GM10248 (cell line): ENCODE measurements around the gene RNU5D-1.

Experiments used
- CTCF ChIA-PET: fragments of 300-600 bp; sonication (Branson Sonifier 250); formaldehyde crosslinking; extraction: SDS; loops from one replicate; lab custom pipeline; 2021; ENCODE audit warnings: antibody characterized with exemption; lab: Yijun Ruan, JAX
- POLR2A ChIA-PET: fragments of 350-650 bp; sonication (Branson Sonifier 250); formaldehyde crosslinking; extraction: SDS; loops from one replicate; lab custom pipeline; 2020; ENCODE audit warnings: antibody characterized with exemption; lab: Yijun Ruan, JAX
- DNase-seq: peaks from one replicate; pipeline ENCODE4 v3.0.0; 2012; ENCODE audit errors: extremely low spot score
- CTCF ChIP-seq: IDR thresholded peaks from 2 replicates; pipeline ENCODE4 v1.5.1; 2012; ENCODE audit warnings: mild to moderate bottlenecking, low read depth; ENCODE audit errors: extremely low read depth, missing control alignments, control extremely low read depth

RNU5D-1 gene

DNA sequence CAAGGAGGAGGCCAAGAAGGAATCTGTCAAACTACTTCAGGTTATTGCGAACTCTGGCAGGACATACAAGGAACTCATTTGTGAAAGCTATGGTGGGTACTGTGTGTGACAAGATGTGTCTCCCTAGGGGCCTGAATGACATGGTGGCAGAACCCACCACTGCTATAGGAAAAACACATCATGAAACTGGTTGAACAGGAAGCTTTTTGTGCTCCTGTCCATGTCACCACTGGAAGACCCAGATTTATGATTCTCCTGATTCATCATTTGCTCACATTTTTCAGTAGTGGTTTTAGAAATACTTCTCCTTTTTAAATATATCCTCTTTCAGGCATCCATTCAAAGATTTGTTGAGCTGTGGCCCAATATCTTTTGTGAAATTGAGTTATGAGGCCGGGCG lies 32.8 kb downstream of the RNU5D-1 start:
- POLR2A ChIA-PET: interaction anchor here (4.4 kb wide), 1 partner anchor 23 kb away, joined by 28 read pairs; no protein-coding TSS in a partner anchor
- DNase-seq: no peak
- TF ChIP-seq CTCF: no peak
- CTCF ChIA-PET: interaction anchor here (1.3 to 8.4 kb wide), 3 partner anchors 9 to 46 kb away, joined by 6 to 69 read pairs (median 23); no protein-coding TSS in a partner anchor

DNA sequence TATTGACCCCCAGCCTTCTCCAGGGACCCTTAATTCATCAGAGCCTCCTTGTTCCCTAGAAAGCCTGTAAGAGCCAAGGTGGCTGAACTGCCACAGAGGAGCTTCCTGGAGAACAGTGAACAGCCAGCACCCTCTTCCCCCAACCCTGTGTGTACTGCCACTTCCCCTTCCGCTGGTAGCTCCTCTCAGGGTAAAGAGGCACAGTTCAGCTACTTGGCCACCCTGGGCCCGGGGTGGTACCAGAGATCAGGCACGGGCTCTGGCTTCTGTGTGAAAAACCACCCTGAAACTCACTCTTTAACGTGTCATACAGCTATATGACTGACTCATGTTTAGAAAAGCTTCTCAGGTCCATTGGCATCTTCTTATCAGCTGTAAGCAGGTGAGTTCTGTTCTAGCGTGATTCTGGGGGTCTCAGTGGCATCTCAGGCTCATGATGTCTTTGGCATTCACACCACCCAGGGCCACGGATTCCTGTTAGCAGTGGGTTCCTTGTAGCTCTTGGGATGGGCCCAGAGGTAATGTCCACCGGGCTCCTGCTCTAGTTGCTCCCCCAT lies 34.1 kb downstream of the RNU5D-1 start:
- ChIA-PET CTCF (interaction anchor here (0.8 to 8.4 kb wide), 10 partner anchors 10 to 44 kb away, joined by 3 to 69 read pairs (median 6); partner anchors contain the start of gene ARMH1), POLR2A (interaction anchor here (1.0 to 4.4 kb wide), 2 partner anchors 24 to 78 kb away, joined by 3 to 28 read pairs; partner anchors contain the start of gene RPS8)
- DNase-seq: no peak
- no peak for TF ChIP-seq CTCF

DNA sequence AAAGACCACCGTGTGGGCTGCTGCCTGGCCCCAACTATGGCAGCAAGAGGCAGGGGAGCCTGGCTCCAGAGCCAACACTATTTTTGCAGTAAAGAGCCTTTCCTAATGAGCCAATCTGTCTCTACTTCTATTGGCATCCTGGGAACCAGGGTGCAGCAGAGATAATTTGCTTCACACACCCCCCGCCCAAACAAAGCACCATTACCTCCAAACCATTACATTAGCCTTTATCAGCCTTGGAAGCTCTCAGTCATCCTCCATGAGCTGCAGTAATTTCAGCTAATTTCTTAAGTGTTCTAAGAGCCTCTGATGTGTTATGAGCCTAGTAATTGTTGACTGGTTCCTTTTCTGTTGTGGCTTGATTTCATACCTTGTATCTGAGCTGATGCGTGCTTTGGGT lies 34.9 kb downstream of the RNU5D-1 start:
- POLR2A ChIA-PET: interaction anchor here (1.1 to 4.4 kb wide), 2 partner anchors 25 to 123 kb away, joined by 3 to 28 read pairs; no protein-coding TSS in a partner anchor
- CTCF ChIA-PET: interaction anchor here (1.1 to 8.4 kb wide), 11 partner anchors 11 to 290 kb away, joined by 3 to 69 read pairs (median 6); partner anchors contain the start of genes ARMH1 and EIF2B3
- TF ChIP-seq CTCF: no peak
- no peak for DNase-seq

DNA sequence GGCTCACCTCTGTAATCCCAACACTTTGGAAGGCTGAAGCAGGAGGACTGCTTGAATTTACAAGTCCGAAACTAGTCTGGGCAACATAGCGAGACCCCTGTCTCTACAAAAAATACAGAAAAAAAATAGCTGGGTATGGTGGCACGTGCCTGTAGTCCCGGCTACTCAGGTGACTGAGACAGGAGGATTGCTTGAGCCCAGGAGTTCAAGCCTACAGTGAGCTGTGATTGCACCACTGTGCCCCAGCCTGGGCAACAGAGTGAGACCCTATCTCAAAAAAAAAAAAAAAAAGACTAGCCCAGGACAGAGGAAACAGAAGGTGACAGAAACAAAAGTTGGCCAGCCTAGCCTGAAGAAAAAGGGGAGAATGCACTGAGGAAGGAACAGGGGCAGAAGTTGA lies 35.3 kb downstream of the RNU5D-1 start:
- CTCF ChIA-PET: interaction anchor here (1.1 to 8.4 kb wide), 8 partner anchors 11 to 290 kb away, joined by 3 to 69 read pairs (median 6); partner anchors contain the start of gene EIF2B3
- no peak for DNase-seq
- no peak for TF ChIP-seq CTCF
- POLR2A ChIA-PET: interaction anchor here (1.1 to 4.4 kb wide), 2 partner anchors 25 to 124 kb away, joined by 3 to 28 read pairs; no protein-coding TSS in a partner anchor

- DNase-seq: peak; percentile 67
- POLR2A ChIA-PET: interaction anchor here (1.0 to 4.4 kb wide), 3 partner anchors 26 to 124 kb away, joined by 3 to 28 read pairs (median 3); partner anchors contain the start of gene PLK3
- no peak for TF ChIP-seq CTCF
- CTCF ChIA-PET: interaction anchor here (1.1 to 8.4 kb wide), 8 partner anchors 10 to 291 kb away, joined by 3 to 69 read pairs (median 8); partner anchors contain the start of gene EIF2B3
Measured at GRCh38 chr1:44694863-44695478, 36.0 kb downstream of the RNU5D-1 start.

- TF ChIP-seq CTCF: no peak
- ChIA-PET CTCF (interaction anchor here (1.4 to 8.4 kb wide), 4 partner anchors 15 to 21 kb away, joined by 3 to 69 read pairs (median 7); no protein-coding TSS in a partner anchor), POLR2A (interaction anchor here (0.6 kb wide), 1 partner anchor 611 kb away, joined by 3 read pairs; no protein-coding TSS in a partner anchor)
- DNase-seq: no peak
Measured at GRCh38 chr1:44693900-44694299, 37.1 kb downstream of the RNU5D-1 start.
